ENCODE results near the gene TSPAN31. TPM values are rescaled to one million over a fixed set of nuclear protein-coding genes. Genes with fewer than 3 reads are reported as not detected.

Gene TSPAN31
- total and polyA plus RNA-seq, 2 of the 8 experiments (the other 6 are each of a cell fraction or from before 2014, with no cell fraction given): 15.8 to 31.4 TPM

DNA sequence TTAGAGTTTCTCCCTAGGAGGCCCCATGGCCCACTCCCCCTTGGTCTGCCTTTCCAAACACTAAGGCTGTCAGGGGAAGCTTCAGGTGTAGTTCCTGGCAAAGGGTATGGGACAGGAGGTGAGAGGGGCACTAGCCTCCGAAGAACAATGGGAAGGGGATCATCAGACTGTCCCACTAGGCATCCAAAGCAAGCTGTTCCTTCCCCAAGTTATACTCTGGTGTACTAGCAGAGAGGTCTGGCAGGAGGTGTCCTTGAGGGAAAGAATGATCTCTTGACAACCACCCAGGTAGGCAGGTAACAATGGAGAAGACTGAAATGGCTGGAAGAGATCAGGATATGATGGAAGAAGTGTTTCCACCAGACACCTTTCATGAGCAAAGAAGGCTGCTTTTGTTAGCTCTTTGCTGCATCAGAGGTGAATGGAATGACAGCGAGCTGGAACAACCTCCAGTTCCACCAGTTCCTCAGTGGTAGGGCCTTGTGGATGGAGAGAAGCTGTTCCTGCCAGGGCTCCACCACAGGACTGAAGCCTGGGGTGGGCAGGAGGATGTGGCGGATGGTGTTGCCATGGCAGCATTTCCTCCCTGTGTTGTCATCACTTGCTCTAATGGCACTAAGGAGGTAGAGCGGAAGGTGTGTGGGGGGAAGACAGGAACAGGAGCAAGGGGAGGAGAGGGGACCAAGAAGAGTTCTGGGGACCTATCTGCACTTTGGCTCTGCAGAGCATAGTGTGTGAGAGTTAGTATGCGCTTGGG lies 4.0 kb upstream of the TSPAN31 start:
- Histone ChIP-seq H3K23me2 (ENCODE audit: low read depth, low read length) (peaks cover 6% of the 10 kb centered on the region), H2BK12ac (ENCODE audit: low read depth, low read length) (no peak overlapping the region; the same call in 1 of the 2 replicates), H4K5ac (ENCODE audit: insufficient read length, low read depth, low read length) (no peak overlapping the region), H2BK120ac (replicated peaks; ENCODE audit: low read depth, low read length) (no peak overlapping the region), H3K79me2 (ENCODE audit: control insufficient read depth in 1 of 2, insufficient read depth in 2 of 2, low read length in 2 of 2) (no peaks in the 10 kb centered on the region), H3K4ac (replicated peaks; ENCODE audit: insufficient read length, low read depth, low read length) (no peak overlapping the region), H2AFZ (ENCODE audit: low read length) (no peak overlapping the region), H4K8ac (ENCODE audit: extremely low read depth, insufficient read depth, low read length) (no peak overlapping the region), H3K36me3 (ENCODE audit: control insufficient read depth in 2 of 4, insufficient read depth in 4 of 4, low read length in 3 of 4) (peaks cover 0 to 6% (median under 1%) of the 10 kb centered on the region in 4 experiments; a peak in 2 of 8 replicates), H3K23ac (ENCODE audit: insufficient read length) (no peak overlapping the region), H3K56ac (replicated peaks; ENCODE audit: insufficient read length, low read depth, low read length) (no peak overlapping the region), H4K20me1 (replicated peaks in 1 of 2; ENCODE audit: control insufficient read depth in 1 of 2, insufficient read depth in 2 of 2, low read length in 2 of 2) (peaks cover 0 to 7% of the 10 kb centered on the region in 2 experiments), H3K9ac (replicated peaks in 1 of 4; ENCODE audit: extremely low read depth in 1 of 4, low read depth in 3 of 4, low read length in 3 of 4) (no peak overlapping the region), H2AK5ac (ENCODE audit: low read depth, low read length) (no peak overlapping the region), H3K27ac (ENCODE audit: low read depth, low read length) (no peak overlapping the region), H4K91ac (replicated peaks; ENCODE audit: insufficient read length, low read length) (no peak overlapping the region), H2BK5ac (ENCODE audit: low read depth, low read length) (no peak overlapping the region), H3K79me1 (ENCODE audit: low read depth, low read length) (peaks cover 5% of the 10 kb centered on the region), H3K18ac (ENCODE audit: extremely low read depth, low read length) (no peak overlapping the region), H3K4me3 (ENCODE audit: extremely low read depth in 1 of 4, insufficient read depth in 2 of 4, low read depth in 3 of 4, low read length in 4 of 4) (no peak overlapping the region), H2BK15ac (ENCODE audit: low read length) (peak overlapping the region; percentile 62; the same call in 1 of the 2 replicates), H3K9me3 (ENCODE audit: insufficient read depth in 2 of 2, low read depth in 1 of 2, low read length in 1 of 2) (no peaks in the 10 kb centered on the region; a peak in 1 of 4 replicates), H3K14ac (ENCODE audit: insufficient read length) (no peak overlapping the region), H3K4me1 (replicated peaks in 1 of 4; ENCODE audit: control insufficient read depth in 3 of 4, insufficient read depth in 4 of 4, low read length in 3 of 4) (peaks cover 0 to 28% (median 13%) of the 10 kb centered on the region in 4 experiments; a peak in 6 of 7 replicates), H2BK20ac (ENCODE audit: low read length) (no peak overlapping the region), H3K4me2 (ENCODE audit: insufficient read depth in 1 of 2, low read depth in 2 of 2, low read length in 2 of 2) (no peak overlapping the region; a peak in 1 of 4 replicates), H3K27me3 (replicated peaks in 1 of 4; ENCODE audit: control insufficient read depth in 3 of 4, extremely low read depth in 1 of 4, insufficient read depth in 3 of 4, low read length in 3 of 4) (peaks cover 36 to 60% (median 55%) of the 10 kb centered on the region in 4 experiments)
- CTCF ChIA-PET (ENCODE audit: partially characterized antibody): interaction anchor here (1.0 to 11.2 kb wide), 10 partner anchors 8 to 149 kb away, joined by 3 to 149 read pairs (median 6); partner anchors contain the start of gene B4GALNT1
- DNase-seq (ENCODE audit: low read depth in 1 of 2, low spot score in 2 of 2): no peak
- POLR2A ChIA-PET (ENCODE audit: partially characterized antibody): interaction anchor here (0.9 to 3.9 kb wide), 7 partner anchors 8 to 121 kb away, joined by 3 to 25 read pairs (median 4); partner anchors contain the start of genes CDK4, EEF1AKMT3 and METTL1
- whole genome bisulfite sequencing, 2 experiments (ENCODE audit: extremely low coverage in 1 of 2, insufficient coverage in 1 of 2, insufficient read length in 1 of 2, insufficient replicate concordance in 2 of 2, low coverage in 1 of 2, low lambda C conversion rate in 2 of 2, missing lambda C conversion rate in 1 of 2): 85% methylated on average over 5 of the region's 5 CpGs; no CpG with 5 or more reads in 1 of the 2 experiments
- FAIRE-seq: no peak
- TF ChIP-seq TEAD4 (IDR thresholded peaks at IDR 0.05; ENCODE audit: low read depth, low read length) (no peak), POLR2AphosphoS5 (IDR thresholded peaks at IDR 0.05; ENCODE audit: low read depth, low read length) (no peak), SIN3A (conservative IDR thresholded peaks at IDR 0.05 in 1 of 2, IDR thresholded peaks at IDR 0.05 in 1 of 2; ENCODE audit: low read depth in 1 of 2, low read length in 2 of 2) (no peak), TAF1 (IDR thresholded peaks at IDR 0.05; ENCODE audit: low read depth, low read length) (no peak), ZNF274 (IDR thresholded peaks at IDR 0.05; ENCODE audit: borderline replicate concordance, extremely low read depth, low read length) (no peak), SRF (IDR thresholded peaks at IDR 0.05; ENCODE audit: low read depth, low read length) (no peak), SP1 (IDR thresholded peaks at IDR 0.05; ENCODE audit: low read depth, low read length) (no peak), ATF3 (IDR thresholded peaks at IDR 0.05; ENCODE audit: insufficient read depth, low read depth, low read length) (no peak), KDM1A (IDR thresholded peaks at IDR 0.05; ENCODE audit: borderline replicate concordance, low read length) (no peak)
- TF ChIP-seq, protein P1, sequence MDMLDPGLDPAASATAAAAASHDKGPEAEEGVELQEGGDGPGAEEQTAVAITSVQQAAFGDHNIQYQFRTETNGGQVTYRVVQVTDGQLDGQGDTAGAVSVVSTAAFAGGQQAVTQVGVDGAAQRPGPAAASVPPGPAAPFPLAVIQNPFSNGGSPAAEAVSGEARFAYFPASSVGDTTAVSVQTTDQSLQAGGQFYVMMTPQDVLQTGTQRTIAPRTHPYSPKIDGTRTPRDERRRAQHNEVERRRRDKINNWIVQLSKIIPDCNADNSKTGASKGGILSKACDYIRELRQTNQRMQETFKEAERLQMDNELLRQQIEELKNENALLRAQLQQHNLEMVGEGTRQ (IDR thresholded peaks at IDR 0.05; ENCODE audit: low read length): no peak

All from H1 (cell line).